BJ (cell line): ENCODE measurements around the gene MT1F. TPM values are rescaled to one million over a fixed set of nuclear protein-coding genes. Genes with fewer than 3 reads are reported as not detected.

Source experiments
- CTCF ChIA-PET: fragments of 350-600 bp; formaldehyde crosslinking; extraction: SDS; loops from one replicate; lab custom pipeline; 2021; ENCODE audit warnings: antibody characterized with exemption, inconsistent platforms; lab: Yijun Ruan, JAX
- POLR2A ChIA-PET: fragments of 300-600 bp; sonication (Branson Sonifier 250); formaldehyde crosslinking; extraction: SDS; loops from one replicate; lab custom pipeline; 2021; ENCODE audit warnings: antibody characterized with exemption; lab: Charles Lee
- DNase-seq: peaks from one replicate; pipeline ENCODE4 v3.0.0-alpha.2; 2011; ENCODE audit warnings: low read depth
- H3K27me3 ChIP-seq: 2 replicates; pipeline ENCODE4 v1.6.0; 2011; ENCODE audit warnings: low read length; ENCODE audit not compliant: control insufficient read depth, insufficient read depth
- H3K36me3 ChIP-seq: 2 replicates; pipeline ENCODE4 v1.5.1; 2011; ENCODE audit warnings: low read length; ENCODE audit not compliant: control insufficient read depth, insufficient read depth
- H3K4me3 ChIP-seq: 2 replicates; pipeline ENCODE4 v1.5.1; 2011; ENCODE audit warnings: low read depth, mild to moderate bottlenecking, control low read depth, low read length
- CTCF ChIP-seq: IDR thresholded peaks from 2 replicates; pipeline ENCODE4 v1.5.1; 2011; ENCODE audit warnings: low read depth, mild to moderate bottlenecking, control low read depth, inconsistent platforms, low read length, moderate library complexity; ENCODE audit not compliant: insufficient read depth
- polyA plus RNA-seq: library from polyadenylated mRNA; depleted of rRNA; stranded (reverse); fragments of >200 nt; gene quantifications from 2 replicates; pipeline ENCODE4 v1.2.3, GENCODE V29; 2011

MT1F gene
- polyA plus RNA-seq, 1 experiment = 11.3 TPM

- no peak for DNase-seq
- H3K36me3 ChIP-seq = no peaks in the 10 kb centered on the region
- peak overlapping the region; percentile 15; the same call in 1 of the 2 replicates for H3K4me3 ChIP-seq
- peak; percentile 47 for TF ChIP-seq CTCF
- POLR2A ChIA-PET = no interaction called here
- CTCF ChIA-PET = interaction anchor here (0.8 to 2.1 kb wide), 4 partner anchors 9 to 42 kb away, joined by 3 to 5 read pairs (median 4); no protein-coding TSS in a partner anchor
- peaks cover 27% of the 10 kb centered on the region for H3K27me3 ChIP-seq
These were observed 14.5 kb upstream of the MT1F start for GRCh38 chr16:56643080-56643778.

GRCh38 chr16:56643833-56644232 lies 13.9 kb upstream of the MT1F start:
- ChIA-PET POLR2A (no interaction called here), CTCF (interaction anchor here (0.8 to 2.1 kb wide), 3 partner anchors 8 to 43 kb away, joined by 4 to 5 read pairs (median 4); no protein-coding TSS in a partner anchor)
- DNase-seq = no peak
- no peaks in the 10 kb centered on the region for H3K36me3 ChIP-seq
- H3K27me3 ChIP-seq = peaks cover 33% of the 10 kb centered on the region
- no peak overlapping the region for H3K4me3 ChIP-seq
- no peak for TF ChIP-seq CTCF

- no peak for DNase-seq
- Histone ChIP-seq H3K36me3 (no peaks in the 10 kb centered on the region), H3K27me3 (peaks cover 38% of the 10 kb centered on the region), H3K4me3 (no peak overlapping the region)
- TF ChIP-seq CTCF = no peak
- ChIA-PET CTCF (no interaction called here), POLR2A (no interaction called here)
These were observed 12.4 kb upstream of the MT1F start for GRCh38 chr16:56645311-56645710.

- no peak for DNase-seq
- Histone ChIP-seq H3K27me3 (peaks cover 38% of the 10 kb centered on the region), H3K4me3 (no peak overlapping the region), H3K36me3 (no peaks in the 10 kb centered on the region)
- ChIA-PET POLR2A (no interaction called here), CTCF (no interaction called here)
- no peak for TF ChIP-seq CTCF
These were observed 11.9 kb upstream of the MT1F start for GRCh38 chr16:56645838-56646237.

GRCh38 chr16:56647641-56648431 lies 9.9 kb upstream of the MT1F start:
- Histone ChIP-seq H3K27me3 (peaks cover 52% of the 10 kb centered on the region), H3K4me3 (no peak overlapping the region), H3K36me3 (no peaks in the 10 kb centered on the region)
- no peak for TF ChIP-seq CTCF
- ChIA-PET POLR2A (no interaction called here), CTCF (interaction anchor here (0.7 kb wide), 1 partner anchor 28 kb away, joined by 3 read pairs; no protein-coding TSS in a partner anchor)
- DNase-seq = no peak
